Neural cell (in vitro differentiated cells): Measurements from ENCODE around the gene SNX21. TPM values are rescaled to one million over a fixed set of nuclear protein-coding genes. Genes with fewer than 3 reads are reported as not detected.

Experiments
- H2AFZ ChIP-seq: fragments of 200-600, 300-800 bp; sonication (generic), shearing (Covaris generic); 2 replicates; pipeline ENCODE4 v1.6.0; 2014; ENCODE audit warnings: low read depth, mild to moderate bottlenecking, antibody characterized with exemption, low read length, moderate library complexity
- H3F3A ChIP-seq: fragments of 200-600 bp; shearing (Covaris generic); 2 replicates; pipeline ENCODE4 v1.6.1; 2016; ENCODE audit warnings: mild to moderate bottlenecking, moderate library complexity, mixed read lengths, antibody characterized with exemption, low read length; ENCODE audit not compliant: insufficient read depth, poor library complexity, severe bottlenecking
- H3K27ac ChIP-seq: fragments of 200-600, 300-800 bp; sonication (generic), shearing (Covaris generic); 2 replicates; pipeline ENCODE4 v1.5.1; 2014; ENCODE audit warnings: mild to moderate bottlenecking, low read length, moderate library complexity
- H3K27me3 ChIP-seq: fragments of 300-800, 200-600 bp; sonication (generic), shearing (Covaris generic); 2 replicates; pipeline ENCODE4 v1.6.0; 2014; ENCODE audit warnings: mild to moderate bottlenecking, low read depth, low read length, moderate library complexity; ENCODE audit not compliant: insufficient read depth
- H3K36me3 ChIP-seq: fragments of 300-800, 200-600 bp; sonication (generic), shearing (Covaris generic); 2 replicates; pipeline ENCODE4 v1.5.1; 2014; ENCODE audit warnings: mild to moderate bottlenecking, antibody characterized with exemption, low read length, moderate library complexity; ENCODE audit not compliant: insufficient read depth
- H3K4me2 ChIP-seq: fragments of 300-800, 200-600 bp; sonication (generic), shearing (Covaris generic); 2 replicates; pipeline ENCODE4 v1.6.0; 2014; ENCODE audit warnings: mild to moderate bottlenecking, low read length
- H3K4me3 ChIP-seq: fragments of 300-800, 200-600 bp; sonication (generic), shearing (Covaris generic); 2 replicates; pipeline ENCODE4 v1.5.1; 2014; ENCODE audit warnings: mild to moderate bottlenecking, low read length, moderate library complexity
- H3K79me2 ChIP-seq: fragments of 200-600 bp; shearing (Covaris generic); replicated peaks from 2 replicates; pipeline ENCODE4 v1.6.0; 2014; ENCODE audit warnings: mild to moderate bottlenecking, low read length, moderate library complexity; ENCODE audit not compliant: insufficient read depth
- H3K9ac ChIP-seq: fragments of 300-800, 200-600 bp; sonication (generic), shearing (Covaris generic); 2 replicates; pipeline ENCODE4 v1.6.1; 2016; ENCODE audit warnings: mild to moderate bottlenecking, low read length, mixed read lengths
- H3K9me2 ChIP-seq: fragments of 200-600 bp; shearing (Covaris generic); 2 replicates; pipeline ENCODE4 v1.6.1; 2016; ENCODE audit warnings: mild to moderate bottlenecking, low read length, mixed read lengths; ENCODE audit not compliant: insufficient read depth
- H3K9me3 ChIP-seq: fragments of 200-600, 300-800 bp; sonication (generic), shearing (Covaris generic); 2 replicates; pipeline ENCODE4 v1.6.1; 2016; ENCODE audit warnings: mild to moderate bottlenecking, mixed run types, low read length, moderate library complexity, mixed read lengths
- H4K20me1 ChIP-seq: fragments of 200-600 bp; shearing (Covaris generic); 2 replicates; pipeline ENCODE4 v1.6.1; 2016; ENCODE audit warnings: mild to moderate bottlenecking, mixed run types; ENCODE audit not compliant: insufficient read depth
- CTCF ChIP-seq: fragments of 450-650 bp; IDR thresholded peaks from 2 replicates; pipeline ENCODE4 v1.5.1; 2014; ENCODE audit warnings: antibody characterized with exemption, mild to moderate bottlenecking, moderate library complexity; ENCODE audit not compliant: poor library complexity, severe bottlenecking
- EP300 ChIP-seq: fragments of 450-650 bp; conservative IDR thresholded peaks from 2 replicates; pipeline ENCODE4 v1.6.1; 2014; ENCODE audit warnings: antibody characterized with exemption, mild to moderate bottlenecking, moderate library complexity; ENCODE audit not compliant: poor library complexity, severe bottlenecking
- EZH2 ChIP-seq: fragments of 200-600, 300-800 bp; shearing (Covaris generic), sonication (generic); IDR thresholded peaks from 2 replicates; pipeline ENCODE4 v1.6.1; 2014; ENCODE audit warnings: antibody characterized with exemption, low read length, borderline replicate concordance, mild to moderate bottlenecking; ENCODE audit not compliant: insufficient read depth, poor library complexity, severe bottlenecking
- MXI1 ChIP-seq: fragments of 450-650 bp; conservative IDR thresholded peaks from 2 replicates; pipeline ENCODE4 v1.6.1; 2014; ENCODE audit warnings: antibody characterized with exemption, mild to moderate bottlenecking; ENCODE audit not compliant: poor library complexity, severe bottlenecking
- POLR2AphosphoS5 ChIP-seq: IDR thresholded peaks from 2 replicates; pipeline ENCODE4 v1.6.1; 2012
- RAD21 ChIP-seq: fragments of 450-650 bp; conservative IDR thresholded peaks from 2 replicates; pipeline ENCODE4 v1.6.1; 2014; ENCODE audit warnings: antibody characterized with exemption, mild to moderate bottlenecking, moderate library complexity
- REST ChIP-seq: IDR thresholded peaks from 2 replicates; pipeline ENCODE4 v1.6.1; 2012; ENCODE audit warnings: borderline replicate concordance
- SMC3 ChIP-seq: fragments of 450-650 bp; conservative IDR thresholded peaks from 2 replicates; pipeline ENCODE4 v1.6.1; 2014; ENCODE audit warnings: antibody characterized with exemption, mild to moderate bottlenecking, moderate library complexity; ENCODE audit not compliant: poor library complexity
- TAF1 ChIP-seq: IDR thresholded peaks from 2 replicates; pipeline ENCODE4 v1.6.1; 2012; ENCODE audit warnings: low read depth
- polyA plus RNA-seq: library from polyadenylated mRNA; depleted of rRNA; stranded (reverse); fragments of >200 nt; gene quantifications from 2 replicates; pipeline ENCODE4 v1.2.3, GENCODE V29; 2014

The SNX21 gene
- polyA plus RNA-seq, 1 donor from 2014 or later: 7.2 TPM

GRCh38 chr20:45867819-45868176, 34.2 kb downstream of the SNX21 start:
- no peak overlapping the region for H3K27ac ChIP-seq
- H2AFZ ChIP-seq: no peak overlapping the region
- H3K4me2 ChIP-seq: no peak overlapping the region
- H3K4me3 ChIP-seq: no peak overlapping the region
- no peaks in the 10 kb centered on the region for H3K79me2 ChIP-seq
- no peak overlapping the region for H3K9ac ChIP-seq
- no peaks in the 10 kb centered on the region for H4K20me1 ChIP-seq
- no peaks in the 10 kb centered on the region for H3F3A ChIP-seq
- H3K9me3 ChIP-seq: no peaks in the 10 kb centered on the region
- no peaks in the 10 kb centered on the region for H3K27me3 ChIP-seq
- no peaks in the 10 kb centered on the region for H3K36me3 ChIP-seq
- TF ChIP-seq RAD21: no peak
- TF ChIP-seq SMC3: no peak
- no peak for TF ChIP-seq MXI1
- no peak for TF ChIP-seq POLR2AphosphoS5
- TF ChIP-seq TAF1: no peak
- TF ChIP-seq REST: no peak
- TF ChIP-seq EP300: no peak
- TF ChIP-seq EZH2: no peak
- TF ChIP-seq CTCF: no peak
- no peaks in the 10 kb centered on the region for H3K9me2 ChIP-seq

GRCh38 chr20:45872626-45873025, 39.0 kb downstream of the SNX21 start:
- no peak overlapping the region for H3K9ac ChIP-seq
- no peak overlapping the region for H3K27ac ChIP-seq
- H4K20me1 ChIP-seq: no peaks in the 10 kb centered on the region
- no peak overlapping the region for H3K4me2 ChIP-seq
- no peak for TF ChIP-seq CTCF
- TF ChIP-seq MXI1: no peak
- TF ChIP-seq EZH2: no peak
- no peak for TF ChIP-seq EP300
- TF ChIP-seq REST: no peak
- H3K4me3 ChIP-seq: no peak overlapping the region
- H3K36me3 ChIP-seq: no peaks in the 10 kb centered on the region
- no peaks in the 10 kb centered on the region for H3K9me3 ChIP-seq
- no peaks in the 10 kb centered on the region for H3F3A ChIP-seq
- no peaks in the 10 kb centered on the region for H3K79me2 ChIP-seq
- H3K27me3 ChIP-seq: no peaks in the 10 kb centered on the region
- H3K9me2 ChIP-seq: no peaks in the 10 kb centered on the region
- no peak overlapping the region for H2AFZ ChIP-seq
